Endothelial cell of umbilical vein (primary cell): Measurements from ENCODE around the gene MMD. TPM values are rescaled to one million over a fixed set of nuclear protein-coding genes. Genes with fewer than 3 reads are reported as not detected.

ENCODE experiments used
- BruUV-seq: library from RNA; stranded (reverse); fragments of 400-500 nt; replicated peaks from 2 replicates; lab custom pipeline; 2021; lab: Mats Ljungman, UMichigan
- CTCF ChIA-PET: fragments of 300-600, 350-600 bp; sonication (Branson Sonifier 250); formaldehyde crosslinking; loops from one replicate; lab custom pipeline; 2021; ENCODE audit warnings: antibody characterized with exemption, inconsistent platforms; lab: Charles Lee
- POLR2A ChIA-PET: fragments of 300-600, 350-600 bp; sonication (Branson Sonifier 250); formaldehyde crosslinking; loops from one replicate; lab custom pipeline; 2021; ENCODE audit warnings: antibody characterized with exemption, inconsistent platforms; lab: Charles Lee
- DNase-seq: peaks from one replicate; pipeline ENCODE4 v3.0.0-alpha.2; 2011; ENCODE audit warnings: low read depth, low spot score
- FAIRE-seq: peaks from 2 replicates; lab custom pipeline; 2011; peaks lifted over from hg19 to GRCh38; lab: Jason Lieb, UNC
- H2AFZ ChIP-seq: 2 replicates; pipeline ENCODE4 v1.6.0; 2012; ENCODE audit warnings: low read depth, low read length, control low read depth, inconsistent platforms
- H3K27ac ChIP-seq: 2 replicates; pipeline ENCODE4 v1.5.1; 2011; ENCODE audit warnings: low read depth, mild to moderate bottlenecking, control low read depth, low read length, moderate library complexity; ENCODE audit not compliant: insufficient read depth
- H3K27me3 ChIP-seq, 2 experiments: 2 replicates each; pipeline versions ENCODE4 v1.6.0 to v1.6.1; 2011; ENCODE audit warnings: low read length in 2 of 2, mixed read lengths in 1 of 2; ENCODE audit not compliant: control insufficient read depth in 2 of 2, insufficient read depth in 2 of 2
- H3K36me3 ChIP-seq, 2 experiments: 2 replicates in 1 of 2; 3 replicates in 1 of 2; pipeline ENCODE4 v1.5.1; 2011; ENCODE audit warnings: low read length in 2 of 2, mild to moderate bottlenecking in 1 of 2, moderate library complexity in 1 of 2; ENCODE audit not compliant: control insufficient read depth in 2 of 2, insufficient read depth in 2 of 2; ENCODE audit errors: extremely low read depth in 1 of 2
- H3K4me1 ChIP-seq: 3 replicates; pipeline ENCODE4 v1.5.1; 2011; ENCODE audit warnings: mild to moderate bottlenecking, low read length; ENCODE audit not compliant: control insufficient read depth, insufficient read depth; ENCODE audit errors: extremely low read depth
- H3K4me2 ChIP-seq: 2 replicates; pipeline ENCODE4 v1.6.1; 2011; ENCODE audit warnings: low read length, control low read depth, mixed read lengths; ENCODE audit not compliant: insufficient read depth
- H3K4me3 ChIP-seq, 3 experiments: fragments of 200-600 bp in 1 of 3; sonication (generic), shearing (Covaris generic) in 1 of 3; replicated peaks in 1 of 3; 2 replicates each; pipeline ENCODE4 v1.5.1; 2011 to 2016; ENCODE audit warnings: control low read depth in 3 of 3, low read length in 3 of 3, mild to moderate bottlenecking in 2 of 3, inconsistent platforms in 1 of 3, low read depth in 1 of 3, moderate library complexity in 1 of 3; ENCODE audit not compliant: insufficient read depth in 1 of 3
- H3K79me2 ChIP-seq: 2 replicates; pipeline ENCODE4 v1.6.0; 2012; ENCODE audit warnings: low read length, inconsistent platforms; ENCODE audit not compliant: control insufficient read depth, insufficient read depth
- H3K9ac ChIP-seq: replicated peaks from 2 replicates; pipeline ENCODE3; 2011; ENCODE audit warnings: low read length, control low read depth; ENCODE audit not compliant: insufficient read depth; ENCODE audit errors: extremely low read depth
- H3K9me1 ChIP-seq: replicated peaks from 3 replicates; pipeline ENCODE4 v1.6.0; 2011; ENCODE audit warnings: mild to moderate bottlenecking, low read length; ENCODE audit not compliant: control insufficient read depth, insufficient read depth; ENCODE audit errors: extremely low read depth
- H3K9me3 ChIP-seq: replicated peaks from 2 replicates; pipeline ENCODE4 v1.5.1; 2012; ENCODE audit warnings: low read length, inconsistent platforms; ENCODE audit not compliant: control insufficient read depth, insufficient read depth
- H4K20me1 ChIP-seq: replicated peaks from 2 replicates; pipeline ENCODE3; 2011; ENCODE audit warnings: mild to moderate bottlenecking, low read length; ENCODE audit not compliant: control insufficient read depth, insufficient read depth; ENCODE audit errors: extremely low read depth
- GATA2 ChIP-seq: IDR thresholded peaks from 2 replicates; pipeline ENCODE4 v1.7.0; 2011; ENCODE audit warnings: low read depth, mild to moderate bottlenecking, moderate library complexity, mixed read lengths, low read length; ENCODE audit not compliant: insufficient read length, insufficient read depth
- MYC ChIP-seq: IDR thresholded peaks from one replicate; pipeline ENCODE4 v1.6.1; 2011; ENCODE audit warnings: mild to moderate bottlenecking, low read depth, low read length
- dilution Hi-C: fragments of 300-500 bp; cut with MboI; formaldehyde crosslinking; loops from one replicate; pipeline ENCODE4 v1.15.0; 2019; ENCODE audit warnings: low sequenced_read_pairs; ENCODE audit not compliant: extremely low pct_ligation_motif_present
- intact Hi-C: fragments of 100-400 bp; cut with micrococcal nuclease; formaldehyde crosslinking; loops from one replicate; pipeline ENCODE4 v1.10.0; 2022
- polyA plus RNA-seq, 4 experiments: library from polyadenylated mRNA; depleted of rRNA in 3 of 4; stranded (reverse) in 3 of 4; unstranded in 1 of 4; fragments of >200 nt; gene quantifications; 2 replicates each; pipeline versions ENCODE4 v1.2.1 to v1.2.3, GENCODE V29; 2011 to 2012; ENCODE audit warnings: missing spikeins in 1 of 4
- total RNA-seq: library from RNA; stranded (reverse); gene quantifications from 2 replicates; pipeline ENCODE4 v1.2.3, GENCODE V29; 2021
- TF ChIP-seq, protein P1 (sequence below): IDR thresholded peaks from 2 replicates; pipeline ENCODE4 v1.6.1; 2011; ENCODE audit not compliant: insufficient read depth, insufficient read length
- TF ChIP-seq, protein P2 (sequence below), 2 donors: IDR thresholded peaks; 1 replicate in 1 of 2; 2 replicates in 1 of 2; pipeline ENCODE4 v1.5.1; 2011; ENCODE audit warnings: low read length in 2 of 2, mild to moderate bottlenecking in 2 of 2, moderate library complexity in 2 of 2, control low read depth in 1 of 2, inconsistent platforms in 1 of 2, low read depth in 1 of 2; ENCODE audit not compliant: insufficient read depth in 1 of 2; ENCODE audit errors: extremely low read depth in 1 of 2

The MMD gene
- total and polyA plus RNA-seq, 2 donors (not counting 3 experiments of a cell fraction or from before 2014, with no cell fraction given), result 5.6 to 9.3 TPM

DNA sequence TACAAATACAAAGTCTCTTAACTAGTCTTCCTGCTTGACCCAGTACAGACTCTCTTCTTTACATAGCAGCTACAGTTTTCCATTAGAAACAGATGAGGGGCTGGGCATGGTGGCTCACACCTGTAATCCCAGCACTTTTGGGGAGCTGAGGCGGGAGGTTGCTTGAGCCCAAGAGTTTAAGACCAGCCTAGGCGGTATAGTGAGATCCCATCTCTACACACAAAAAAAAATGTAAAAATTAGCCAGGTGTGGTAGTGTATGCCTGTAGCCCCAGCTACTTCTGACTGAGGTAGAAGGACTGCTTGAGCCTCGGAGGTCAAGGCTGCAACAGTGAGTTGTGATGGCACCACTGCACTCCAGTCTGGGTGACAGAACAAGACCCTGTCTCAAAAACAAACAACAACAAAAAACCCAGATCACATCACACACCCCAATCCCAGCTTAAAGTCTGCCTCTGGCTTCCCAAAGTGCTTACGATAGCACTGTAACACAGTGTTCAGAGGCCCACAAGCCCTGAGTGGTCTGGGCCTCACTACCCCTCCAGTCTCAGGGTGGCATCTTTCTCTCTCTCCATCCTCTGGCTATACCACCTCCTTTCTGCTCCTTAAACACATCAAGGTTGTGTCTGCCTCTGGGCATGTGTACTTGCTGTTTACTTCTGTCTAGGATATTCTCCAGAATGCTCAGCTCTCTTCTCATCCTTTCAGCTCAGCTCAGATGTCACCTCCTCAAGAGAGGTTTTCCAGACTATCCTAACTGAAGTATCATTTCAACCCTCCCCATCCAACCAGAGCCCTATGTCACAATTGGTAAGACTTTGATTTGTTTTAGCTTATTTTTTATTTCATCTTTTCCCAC is 4.0 kb downstream of the MMD start:
- dilution Hi-C loops, result no loop called here
- H3K36me3 ChIP-seq, result no peaks in the 10 kb centered on the region
- no peak overlapping the region for H3K9ac ChIP-seq
- ChIA-PET CTCF (interaction anchor here (1.6 to 1.7 kb wide), 2 partner anchors 16 to 97 kb away, joined by 5 read pairs; no protein-coding TSS in a partner anchor), POLR2A (no interaction called here)
- no peaks in the 10 kb centered on the region for H3K27me3 ChIP-seq
- no peak for TF ChIP-seq MYC
- intact Hi-C loops, result no loop called here
- H3K4me1 ChIP-seq, result peaks cover 13% of the 10 kb centered on the region
- FAIRE-seq (no peak), DNase-seq (no peak)
- no peaks in the 10 kb centered on the region for H3K79me2 ChIP-seq
- no TSS peak for BruUV-seq
- no peak overlapping the region for H3K4me2 ChIP-seq
- H3K4me3 ChIP-seq, result no peak overlapping the region
- no peak overlapping the region for H2AFZ ChIP-seq
- H3K9me3 ChIP-seq, result no peaks in the 10 kb centered on the region
- no peaks in the 10 kb centered on the region for H4K20me1 ChIP-seq
- no peak overlapping the region for H3K27ac ChIP-seq
- no peaks in the 10 kb centered on the region for H3K9me1 ChIP-seq

DNA sequence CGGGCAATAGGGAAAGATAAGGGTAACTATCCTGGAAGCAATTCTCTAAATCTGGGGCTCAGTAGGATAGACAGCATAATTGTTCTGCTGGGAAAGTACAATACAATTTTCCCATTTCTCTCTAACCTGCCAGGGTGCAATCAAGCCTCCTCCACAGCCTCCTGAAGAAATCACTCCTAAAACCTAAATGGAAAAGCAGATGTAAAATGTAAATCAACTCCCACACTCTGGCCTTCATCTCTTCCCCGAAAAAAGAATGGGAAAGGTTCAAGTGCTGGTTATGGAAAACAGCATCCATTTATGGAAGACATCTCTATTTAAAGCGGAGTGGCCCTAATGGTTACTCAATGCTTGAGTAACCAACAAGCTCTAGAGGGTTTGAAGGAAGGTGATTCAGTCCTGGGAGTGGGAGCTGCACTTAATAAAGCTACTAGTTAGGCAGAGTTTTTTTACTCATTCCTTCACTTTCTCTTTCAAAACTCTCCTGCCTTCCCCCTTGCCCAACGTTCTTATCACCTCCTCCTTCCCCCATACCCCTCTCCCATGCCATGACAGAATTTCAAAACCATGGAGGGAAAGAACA is 5.1 kb downstream of the MMD start:
- H3K9me3 ChIP-seq, result no peaks in the 10 kb centered on the region
- H3K9me1 ChIP-seq, result no peaks in the 10 kb centered on the region
- H3K4me3 ChIP-seq, result no peak overlapping the region
- intact Hi-C loops, result no loop called here
- peaks cover 13% of the 10 kb centered on the region for H3K4me1 ChIP-seq
- no peaks in the 10 kb centered on the region for H3K79me2 ChIP-seq
- DNase-seq (no peak), FAIRE-seq (no peak)
- dilution Hi-C loops, result no loop called here
- H3K27ac ChIP-seq, result no peak overlapping the region
- H3K36me3 ChIP-seq, result no peaks in the 10 kb centered on the region
- no peaks in the 10 kb centered on the region for H3K27me3 ChIP-seq
- CTCF ChIA-PET, result interaction anchor here (1.7 kb wide), 1 partner anchor 98 kb away, joined by 5 read pairs; no protein-coding TSS in a partner anchor
- TF ChIP-seq, protein P1, sequence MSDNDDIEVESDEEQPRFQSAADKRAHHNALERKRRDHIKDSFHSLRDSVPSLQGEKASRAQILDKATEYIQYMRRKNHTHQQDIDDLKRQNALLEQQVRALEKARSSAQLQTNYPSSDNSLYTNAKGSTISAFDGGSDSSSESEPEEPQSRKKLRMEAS, result no peak
- TF ChIP-seq MYC, result no peak
- no peak for TF ChIP-seq GATA2
- TF ChIP-seq, protein P2, sequence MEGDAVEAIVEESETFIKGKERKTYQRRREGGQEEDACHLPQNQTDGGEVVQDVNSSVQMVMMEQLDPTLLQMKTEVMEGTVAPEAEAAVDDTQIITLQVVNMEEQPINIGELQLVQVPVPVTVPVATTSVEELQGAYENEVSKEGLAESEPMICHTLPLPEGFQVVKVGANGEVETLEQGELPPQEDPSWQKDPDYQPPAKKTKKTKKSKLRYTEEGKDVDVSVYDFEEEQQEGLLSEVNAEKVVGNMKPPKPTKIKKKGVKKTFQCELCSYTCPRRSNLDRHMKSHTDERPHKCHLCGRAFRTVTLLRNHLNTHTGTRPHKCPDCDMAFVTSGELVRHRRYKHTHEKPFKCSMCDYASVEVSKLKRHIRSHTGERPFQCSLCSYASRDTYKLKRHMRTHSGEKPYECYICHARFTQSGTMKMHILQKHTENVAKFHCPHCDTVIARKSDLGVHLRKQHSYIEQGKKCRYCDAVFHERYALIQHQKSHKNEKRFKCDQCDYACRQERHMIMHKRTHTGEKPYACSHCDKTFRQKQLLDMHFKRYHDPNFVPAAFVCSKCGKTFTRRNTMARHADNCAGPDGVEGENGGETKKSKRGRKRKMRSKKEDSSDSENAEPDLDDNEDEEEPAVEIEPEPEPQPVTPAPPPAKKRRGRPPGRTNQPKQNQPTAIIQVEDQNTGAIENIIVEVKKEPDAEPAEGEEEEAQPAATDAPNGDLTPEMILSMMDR (IDR thresholded peaks at IDR 0.05; ENCODE audit: extremely low read depth in 1 of 2, insufficient read depth in 1 of 2, low read depth in 1 of 2, low read length in 2 of 2), result no peak
- H3K9ac ChIP-seq, result no peak overlapping the region
- no TSS peak for BruUV-seq
- POLR2A ChIA-PET, result no interaction called here
- H4K20me1 ChIP-seq, result no peaks in the 10 kb centered on the region
- no peak overlapping the region for H2AFZ ChIP-seq
- no peak overlapping the region for H3K4me2 ChIP-seq
